Stomach (tissue), 4 donors: ENCODE results near the gene MAB21L2.

Source experiments
- CTCF ChIP-seq, 7 experiments: fragments of 450-650 bp in 4 of 7; fragments of 200-600 bp in 3 of 7; sonication (generic) in 3 of 7; IDR thresholded peaks; one replicate each; pipeline ENCODE4 v1.5.1; 2016 to 2019; ENCODE audit warnings: antibody characterized with exemption in 7 of 7, control low read depth in 2 of 7, mild to moderate bottlenecking in 1 of 7
- EP300 ChIP-seq: sonication (generic); formaldehyde crosslinking; IDR thresholded peaks from one replicate; pipeline ENCODE4 v1.6.1; 2017; ENCODE audit warnings: antibody characterized with exemption
- POLR2A ChIP-seq, 4 donors: fragments of 450-650 bp; IDR thresholded peaks; one replicate each; pipeline ENCODE4 v1.6.1; 2016; ENCODE audit warnings: antibody characterized with exemption in 4 of 4, control low read depth in 2 of 4, mild to moderate bottlenecking in 1 of 4, moderate library complexity in 1 of 4
- POLR2AphosphoS5 ChIP-seq, 3 donors: sonication (generic); formaldehyde crosslinking; IDR thresholded peaks; one replicate each; pipeline ENCODE4 v1.6.1; 2016; ENCODE audit warnings: antibody characterized with exemption in 3 of 3

- TF ChIP-seq CTCF (IDR thresholded peaks at IDR 0.05) (no peak), POLR2AphosphoS5 (IDR thresholded peaks at IDR 0.05) (no peak), EP300 (no peak), POLR2A (IDR thresholded peaks at IDR 0.05) (no peak)
These were observed 7.2 kb downstream of the MAB21L2 start for GRCh38 chr4:150589157-150589556.
